GM19328 (cell line): ENCODE data around the gene CCDC78.
"Not testable (repeated sequence)": the region's sequence is repeated elsewhere in the genome, so short reads cannot be mapped to it uniquely, and the experiment has no call there.

Source experiments
- ATAC-seq: cut with Tn5 transposase; IDR thresholded peaks from one replicate; pipeline ENCODE4 v1.9.1; 2021; ENCODE audit warnings: mild to moderate bottlenecking, moderate library complexity; ENCODE audit not compliant: unreplicated experiment

CCDC78 gene

GRCh38 chr16:694863-695354, 31.3 kb downstream of the CCDC78 start:
- ATAC-seq: no peak

GRCh38 chr16:694187-694862, 31.9 kb downstream of the CCDC78 start:
- no peak for ATAC-seq

- ATAC-seq: no peak
Measured at GRCh38 chr16:693766-694165, 32.5 kb downstream of the CCDC78 start.

- ATAC-seq: no peak
Measured at GRCh38 chr16:693364-693763, 32.9 kb downstream of the CCDC78 start.

GRCh38 chr16:692356-693108, 33.7 kb downstream of the CCDC78 start:
- no peak for ATAC-seq

GRCh38 chr16:691242-691641, 35.0 kb downstream of the CCDC78 start:
- not testable (repeated sequence) for ATAC-seq

GRCh38 chr16:689175-689897, 36.9 kb downstream of the CCDC78 start:
- ATAC-seq: no peak

- no peak for ATAC-seq
Measured at GRCh38 chr16:687499-687898, 38.7 kb downstream of the CCDC78 start.

- no peak for ATAC-seq
Measured at GRCh38 chr16:686459-687260, 39.6 kb downstream of the CCDC78 start.

GRCh38 chr16:685967-686366, 40.3 kb downstream of the CCDC78 start:
- ATAC-seq: no peak

GRCh38 chr16:684961-685696, 41.1 kb downstream of the CCDC78 start:
- no peak for ATAC-seq

GRCh38 chr16:684071-684794, 42.0 kb downstream of the CCDC78 start, which contains the start of gene JMJD8:
Gene JMJD8 (minus strand): TSS chr16:684334. CDS start chr16:684319, 15 bp downstream.
- peak; percentile 46 for ATAC-seq

- ATAC-seq: no peak
Measured at GRCh38 chr16:683396-684070, 42.7 kb downstream of the CCDC78 start.

GRCh38 chr16:682493-683395, 43.5 kb downstream of the CCDC78 start:
- ATAC-seq: no peak

GRCh38 chr16:681746-682427, 44.4 kb downstream of the CCDC78 start:
- ATAC-seq: no peak

- no peak for ATAC-seq
Measured at GRCh38 chr16:680967-681745, 45.1 kb downstream of the CCDC78 start.

- no peak for ATAC-seq
Measured at GRCh38 chr16:680625-680945, 45.7 kb downstream of the CCDC78 start.
